ENCODE results near the gene PIK3C3. TPM values are rescaled to one million over a fixed set of nuclear protein-coding genes. Genes with fewer than 3 reads are reported as not detected.

The PIK3C3 gene
- total RNA-seq, 1 donor from 2014 or later = 62.8 TPM

GRCh38 chr18:42025491-42025890, 70.5 kb downstream of the PIK3C3 start:
- H3K27me3 Mint-ChIP-seq (ENCODE audit: unreplicated experiment) = no peaks in the 10 kb centered on the region
- TF ChIP-seq CTCF (IDR thresholded peaks at IDR 0.05; ENCODE audit: unreplicated experiment) = no peak
- H3K27ac Mint-ChIP-seq (ENCODE audit: unreplicated experiment) = peak overlapping the region; percentile 26
- DNase-seq (ENCODE audit: low spot score) = no peak
- H3K4me3 Mint-ChIP-seq (ENCODE audit: unreplicated experiment) = no peak overlapping the region
- no peaks in the 10 kb centered on the region for H3K9me3 Mint-ChIP-seq (ENCODE audit: unreplicated experiment)
- no peaks in the 10 kb centered on the region for H3K36me3 Mint-ChIP-seq (ENCODE audit: low read depth, unreplicated experiment)
- H3K4me1 Mint-ChIP-seq (ENCODE audit: unreplicated experiment) = peaks cover 15% of the 10 kb centered on the region

GRCh38 chr18:42025974-42026625, 71.1 kb downstream of the PIK3C3 start:
- Mint-ChIP-seq H3K4me1 (ENCODE audit: unreplicated experiment) (peaks cover 15% of the 10 kb centered on the region), H3K27me3 (ENCODE audit: unreplicated experiment) (no peaks in the 10 kb centered on the region), H3K27ac (ENCODE audit: unreplicated experiment) (no peak overlapping the region), H3K4me3 (ENCODE audit: unreplicated experiment) (no peak overlapping the region), H3K36me3 (ENCODE audit: low read depth, unreplicated experiment) (no peaks in the 10 kb centered on the region), H3K9me3 (ENCODE audit: unreplicated experiment) (no peaks in the 10 kb centered on the region)
- DNase-seq (ENCODE audit: low spot score) = no peak
- no peak for TF ChIP-seq CTCF (IDR thresholded peaks at IDR 0.05; ENCODE audit: unreplicated experiment)

- no peaks in the 10 kb centered on the region for H3K9me3 Mint-ChIP-seq (ENCODE audit: unreplicated experiment)
- peak; percentile 38 for DNase-seq (ENCODE audit: low spot score)
- no peak overlapping the region for H3K27ac Mint-ChIP-seq (ENCODE audit: unreplicated experiment)
- H3K4me1 Mint-ChIP-seq (ENCODE audit: unreplicated experiment) = peaks cover 6% of the 10 kb centered on the region
- peaks cover 6% of the 10 kb centered on the region for H3K36me3 Mint-ChIP-seq (ENCODE audit: low read depth, unreplicated experiment)
- peak; percentile 73 for TF ChIP-seq CTCF (IDR thresholded peaks at IDR 0.05; ENCODE audit: unreplicated experiment)
- no peak overlapping the region for H3K4me3 Mint-ChIP-seq (ENCODE audit: unreplicated experiment)
- H3K27me3 Mint-ChIP-seq (ENCODE audit: unreplicated experiment) = no peaks in the 10 kb centered on the region
Observed at GRCh38 chr18:42028247-42028832, 73.3 kb downstream of the PIK3C3 start.

- no peak overlapping the region for H3K4me3 Mint-ChIP-seq (ENCODE audit: unreplicated experiment)
- no peaks in the 10 kb centered on the region for H3K27me3 Mint-ChIP-seq (ENCODE audit: unreplicated experiment)
- H3K36me3 Mint-ChIP-seq (ENCODE audit: low read depth, unreplicated experiment) = peaks cover 6% of the 10 kb centered on the region
- DNase-seq (ENCODE audit: low spot score) = no peak
- peaks cover 6% of the 10 kb centered on the region for H3K4me1 Mint-ChIP-seq (ENCODE audit: unreplicated experiment)
- no peaks in the 10 kb centered on the region for H3K9me3 Mint-ChIP-seq (ENCODE audit: unreplicated experiment)
- no peak for TF ChIP-seq CTCF (IDR thresholded peaks at IDR 0.05; ENCODE audit: unreplicated experiment)
- H3K27ac Mint-ChIP-seq (ENCODE audit: unreplicated experiment) = no peak overlapping the region
Observed at GRCh38 chr18:42029092-42029491, 74.1 kb downstream of the PIK3C3 start.

GRCh38 chr18:42030586-42031182, 75.7 kb downstream of the PIK3C3 start:
- Mint-ChIP-seq H3K9me3 (ENCODE audit: unreplicated experiment) (no peaks in the 10 kb centered on the region), H3K36me3 (ENCODE audit: low read depth, unreplicated experiment) (peaks cover 6% of the 10 kb centered on the region), H3K27ac (ENCODE audit: unreplicated experiment) (no peak overlapping the region), H3K4me3 (ENCODE audit: unreplicated experiment) (no peak overlapping the region), H3K4me1 (ENCODE audit: unreplicated experiment) (no peaks in the 10 kb centered on the region), H3K27me3 (ENCODE audit: unreplicated experiment) (no peaks in the 10 kb centered on the region)
- peak; percentile 57 for TF ChIP-seq CTCF (IDR thresholded peaks at IDR 0.05; ENCODE audit: unreplicated experiment)
- peak; percentile 56 for DNase-seq (ENCODE audit: low spot score)
